HepG2 (cell line): Measurements from ENCODE around the gene PAIP2. TPM values are rescaled to one million over a fixed set of nuclear protein-coding genes. Genes with fewer than 3 reads are reported as not detected.

Experiments used
- PHB2 ChIP-seq: fragments of 450-650 bp; IDR thresholded peaks from 2 replicates; pipeline ENCODE4 v1.6.1; 2018; ENCODE audit not compliant: partially characterized antibody
- RARG ChIP-seq: sonication (generic); formaldehyde crosslinking; IDR thresholded peaks from 2 replicates; pipeline ENCODE4 v1.4.0; 2020; ENCODE audit warnings: low read depth, mild to moderate bottlenecking, missing genetic modification reagents
- REPIN1 ChIP-seq: sonication (generic); formaldehyde crosslinking; IDR thresholded peaks from 2 replicates; pipeline ENCODE4 v1.8.0; 2022; ENCODE audit warnings: missing genetic modification reagents, low read depth, mild to moderate bottlenecking, borderline replicate concordance
- RXRA ChIP-seq: sonication (generic); formaldehyde crosslinking; IDR thresholded peaks from 2 replicates; pipeline ENCODE4 v1.5.1; 2020; ENCODE audit warnings: missing genetic modification reagents
- SAFB2 ChIP-seq: sonication (generic); formaldehyde crosslinking; IDR thresholded peaks from 2 replicates; pipeline ENCODE4 v1.5.1; 2020; ENCODE audit warnings: missing genetic modification reagents, low read depth, mild to moderate bottlenecking, borderline replicate concordance
- SIX1 ChIP-seq: sonication (generic); formaldehyde crosslinking; IDR thresholded peaks from 2 replicates; pipeline ENCODE4 v1.4.0; 2020; ENCODE audit warnings: missing genetic modification reagents, borderline replicate concordance
- ZNF24 ChIP-seq: fragments of 450-650 bp; IDR thresholded peaks from 2 replicates; pipeline ENCODE4 v1.6.1; 2017; ENCODE audit warnings: antibody characterized with exemption, mild to moderate bottlenecking
- ZNF333 ChIP-seq: sonication (generic); formaldehyde crosslinking; IDR thresholded peaks from 2 replicates; pipeline ENCODE4 v1.4.0; 2020; ENCODE audit warnings: mild to moderate bottlenecking, missing genetic modification reagents, borderline replicate concordance
- ZNF382 ChIP-seq: sonication (generic); formaldehyde crosslinking; IDR thresholded peaks from 2 replicates; pipeline ENCODE4 v1.5.0; 2020; ENCODE audit warnings: missing genetic modification reagents, mild to moderate bottlenecking, borderline replicate concordance
- ZSCAN20 ChIP-seq: sonication (generic); formaldehyde crosslinking; IDR thresholded peaks from 2 replicates; pipeline ENCODE4 v1.4.0; 2020; ENCODE audit warnings: missing genetic modification reagents, mild to moderate bottlenecking, borderline replicate concordance
- ZSCAN29 ChIP-seq: sonication (generic); formaldehyde crosslinking; conservative IDR thresholded peaks from 2 replicates; pipeline ENCODE4 v1.4.0; 2020; ENCODE audit warnings: mild to moderate bottlenecking, missing genetic modification reagents
- polyA plus RNA-seq, 8 experiments: library from polyadenylated mRNA; depleted of rRNA in 3 of 8; stranded (reverse) in 7 of 8; unstranded in 1 of 8; fragments of >200 nt; fragmentation: Illumina TruSeq in 4 of 8; extraction: Trizol in 4 of 8; gene quantifications; 2 replicates each; pipeline versions ENCODE4 v1.2.1 to v1.2.3, GENCODE V29; 2011 to 2016; ENCODE audit warnings: low read depth in 4 of 8, missing spikeins in 1 of 8, mixed read lengths in 1 of 8; ENCODE audit not compliant: insufficient read depth in 1 of 8
- total RNA-seq, 5 experiments: library from RNA; depleted of rRNA; stranded (reverse); fragments of >200 nt; fragmentation: Illumina TruSeq; extraction: Trizol; gene quantifications; 2 replicates each; pipeline ENCODE4 v1.2.3, GENCODE V29; 2016; ENCODE audit warnings: low read depth in 1 of 5
- TF ChIP-seq, protein P1 (sequence below): sonication (generic); formaldehyde crosslinking; IDR thresholded peaks from 2 replicates; pipeline ENCODE4 v1.9.0; 2022; ENCODE audit warnings: low read depth, missing genetic modification reagents
- TF ChIP-seq, protein P2 (sequence below): sonication (generic); formaldehyde crosslinking; IDR thresholded peaks from 2 replicates; pipeline ENCODE4 v1.9.0; 2021; ENCODE audit warnings: missing genetic modification reagents, borderline replicate concordance
- TF ChIP-seq, protein P3 (sequence below): sonication (generic); formaldehyde crosslinking; IDR thresholded peaks from 2 replicates; pipeline ENCODE4 v1.4.0; 2020; ENCODE audit warnings: missing genetic modification reagents
- TF ChIP-seq, protein P4 (sequence below): sonication (generic); formaldehyde crosslinking; IDR thresholded peaks from 2 replicates; pipeline ENCODE4 v1.4.0; 2020; ENCODE audit warnings: mild to moderate bottlenecking, missing genetic modification reagents

PAIP2 gene
- total and polyA plus RNA-seq, 2 of the 13 experiments (the other 11 are each of a cell fraction or from before 2014, with no cell fraction given), result 61.5 to 76.3 TPM

DNA sequence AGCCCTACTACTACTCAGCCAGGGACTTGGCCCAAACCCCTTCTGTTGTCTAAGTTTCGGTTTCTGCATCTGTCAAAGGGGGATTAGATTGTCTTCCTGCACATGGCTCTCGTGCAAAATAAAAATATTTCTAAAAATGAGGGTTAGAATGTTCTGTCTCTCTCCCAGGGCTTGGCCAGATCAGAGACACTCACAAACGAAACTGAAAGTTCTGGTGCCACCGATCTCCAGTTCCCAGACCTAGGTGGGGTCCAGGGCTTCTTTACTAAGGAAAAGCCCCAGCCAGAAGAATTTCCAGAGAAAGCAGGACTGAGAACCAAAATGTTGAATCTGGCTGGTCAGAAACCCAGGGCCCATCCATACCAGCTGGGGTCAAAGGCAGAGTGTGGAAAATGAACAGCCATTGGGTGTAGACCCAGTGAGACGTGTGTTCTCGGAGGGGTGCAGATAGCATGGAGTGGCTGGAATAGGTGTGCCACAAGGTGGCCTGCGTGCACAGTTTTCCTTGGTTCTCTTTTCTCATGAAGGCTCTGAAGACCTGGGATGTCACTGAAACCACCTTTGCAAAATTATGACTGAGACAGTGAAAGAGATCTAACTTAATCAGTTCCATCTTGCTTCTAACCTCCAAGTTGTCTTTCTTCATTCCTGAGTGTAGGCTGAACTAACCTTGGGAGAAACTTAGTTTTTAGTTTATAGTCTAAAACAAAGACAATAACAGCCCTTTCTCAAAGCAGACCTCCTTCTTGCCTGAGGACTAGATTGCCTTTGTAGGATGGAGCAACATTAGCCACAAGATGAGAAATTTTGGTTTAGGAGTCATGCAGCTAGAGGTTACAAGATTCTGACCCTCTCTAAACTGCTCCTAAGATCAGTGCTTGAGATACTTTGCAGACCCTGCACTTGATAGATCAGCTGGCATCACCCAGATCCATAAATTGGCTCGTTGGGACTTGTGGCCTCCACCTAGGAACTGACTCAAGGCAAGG, 43.7 kb downstream of the PAIP2 start (continued):
- TF ChIP-seq ZNF382 (no peak), REPIN1 (CRISPR knock-in tag) (no peak), ZNF24 (no peak), SIX1 (CRISPR knock-in tag) (0 out of 2 replicates have a peak, but pooled peaks have one; percentile 43), ZNF333 (no peak), RARG (CRISPR knock-in tag) (no peak), ZSCAN29 (no peak), RXRA (no peak; the same call in 1 of the 2 replicates), ZSCAN20 (CRISPR knock-in tag) (no peak), PHB2 (no peak), SAFB2 (CRISPR knock-in tag) (no peak)
- TF ChIP-seq, protein P1, sequence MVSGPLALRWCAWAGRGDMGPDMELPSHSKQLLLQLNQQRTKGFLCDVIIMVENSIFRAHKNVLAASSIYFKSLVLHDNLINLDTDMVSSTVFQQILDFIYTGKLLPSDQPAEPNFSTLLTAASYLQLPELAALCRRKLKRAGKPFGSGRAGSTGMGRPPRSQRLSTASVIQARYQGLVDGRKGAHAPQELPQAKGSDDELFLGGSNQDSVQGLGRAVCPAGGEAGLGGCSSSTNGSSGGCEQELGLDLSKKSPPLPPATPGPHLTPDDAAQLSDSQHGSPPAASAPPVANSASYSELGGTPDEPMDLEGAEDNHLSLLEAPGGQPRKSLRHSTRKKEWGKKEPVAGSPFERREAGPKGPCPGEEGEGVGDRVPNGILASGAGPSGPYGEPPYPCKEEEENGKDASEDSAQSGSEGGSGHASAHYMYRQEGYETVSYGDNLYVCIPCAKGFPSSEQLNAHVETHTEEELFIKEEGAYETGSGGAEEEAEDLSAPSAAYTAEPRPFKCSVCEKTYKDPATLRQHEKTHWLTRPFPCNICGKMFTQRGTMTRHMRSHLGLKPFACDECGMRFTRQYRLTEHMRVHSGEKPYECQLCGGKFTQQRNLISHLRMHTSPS, result no peak
- TF ChIP-seq, protein P2, sequence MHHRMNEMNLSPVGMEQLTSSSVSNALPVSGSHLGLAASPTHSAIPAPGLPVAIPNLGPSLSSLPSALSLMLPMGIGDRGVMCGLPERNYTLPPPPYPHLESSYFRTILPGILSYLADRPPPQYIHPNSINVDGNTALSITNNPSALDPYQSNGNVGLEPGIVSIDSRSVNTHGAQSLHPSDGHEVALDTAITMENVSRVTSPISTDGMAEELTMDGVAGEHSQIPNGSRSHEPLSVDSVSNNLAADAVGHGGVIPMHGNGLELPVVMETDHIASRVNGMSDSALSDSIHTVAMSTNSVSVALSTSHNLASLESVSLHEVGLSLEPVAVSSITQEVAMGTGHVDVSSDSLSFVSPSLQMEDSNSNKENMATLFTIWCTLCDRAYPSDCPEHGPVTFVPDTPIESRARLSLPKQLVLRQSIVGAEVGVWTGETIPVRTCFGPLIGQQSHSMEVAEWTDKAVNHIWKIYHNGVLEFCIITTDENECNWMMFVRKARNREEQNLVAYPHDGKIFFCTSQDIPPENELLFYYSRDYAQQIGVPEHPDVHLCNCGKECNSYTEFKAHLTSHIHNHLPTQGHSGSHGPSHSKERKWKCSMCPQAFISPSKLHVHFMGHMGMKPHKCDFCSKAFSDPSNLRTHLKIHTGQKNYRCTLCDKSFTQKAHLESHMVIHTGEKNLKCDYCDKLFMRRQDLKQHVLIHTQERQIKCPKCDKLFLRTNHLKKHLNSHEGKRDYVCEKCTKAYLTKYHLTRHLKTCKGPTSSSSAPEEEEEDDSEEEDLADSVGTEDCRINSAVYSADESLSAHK, result no peak
- TF ChIP-seq, protein P3, sequence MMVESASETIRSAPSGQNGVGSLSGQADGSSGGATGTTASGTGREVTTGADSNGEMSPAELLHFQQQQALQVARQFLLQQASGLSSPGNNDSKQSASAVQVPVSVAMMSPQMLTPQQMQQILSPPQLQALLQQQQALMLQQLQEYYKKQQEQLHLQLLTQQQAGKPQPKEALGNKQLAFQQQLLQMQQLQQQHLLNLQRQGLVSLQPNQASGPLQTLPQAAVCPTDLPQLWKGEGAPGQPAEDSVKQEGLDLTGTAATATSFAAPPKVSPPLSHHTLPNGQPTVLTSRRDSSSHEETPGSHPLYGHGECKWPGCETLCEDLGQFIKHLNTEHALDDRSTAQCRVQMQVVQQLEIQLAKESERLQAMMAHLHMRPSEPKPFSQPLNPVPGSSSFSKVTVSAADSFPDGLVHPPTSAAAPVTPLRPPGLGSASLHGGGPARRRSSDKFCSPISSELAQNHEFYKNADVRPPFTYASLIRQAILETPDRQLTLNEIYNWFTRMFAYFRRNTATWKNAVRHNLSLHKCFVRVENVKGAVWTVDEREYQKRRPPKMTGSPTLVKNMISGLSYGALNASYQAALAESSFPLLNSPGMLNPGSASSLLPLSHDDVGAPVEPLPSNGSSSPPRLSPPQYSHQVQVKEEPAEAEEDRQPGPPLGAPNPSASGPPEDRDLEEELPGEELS, result no peak
- TF ChIP-seq, protein P4, sequence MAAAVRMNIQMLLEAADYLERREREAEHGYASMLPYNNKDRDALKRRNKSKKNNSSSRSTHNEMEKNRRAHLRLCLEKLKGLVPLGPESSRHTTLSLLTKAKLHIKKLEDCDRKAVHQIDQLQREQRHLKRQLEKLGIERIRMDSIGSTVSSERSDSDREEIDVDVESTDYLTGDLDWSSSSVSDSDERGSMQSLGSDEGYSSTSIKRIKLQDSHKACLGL, result no peak
